GM19351 (cell line): Measurements from ENCODE around the gene CSNK1G1.
"Not testable (repeated sequence)": the region's sequence is repeated elsewhere in the genome, so short reads cannot be mapped to it uniquely, and the experiment has no call there.

Source experiments
- ATAC-seq: cut with Tn5 transposase; IDR thresholded peaks from one replicate; pipeline ENCODE4 v1.9.1; 2021; ENCODE audit warnings: mild to moderate bottlenecking, moderate library complexity; ENCODE audit not compliant: unreplicated experiment

Gene CSNK1G1

DNA sequence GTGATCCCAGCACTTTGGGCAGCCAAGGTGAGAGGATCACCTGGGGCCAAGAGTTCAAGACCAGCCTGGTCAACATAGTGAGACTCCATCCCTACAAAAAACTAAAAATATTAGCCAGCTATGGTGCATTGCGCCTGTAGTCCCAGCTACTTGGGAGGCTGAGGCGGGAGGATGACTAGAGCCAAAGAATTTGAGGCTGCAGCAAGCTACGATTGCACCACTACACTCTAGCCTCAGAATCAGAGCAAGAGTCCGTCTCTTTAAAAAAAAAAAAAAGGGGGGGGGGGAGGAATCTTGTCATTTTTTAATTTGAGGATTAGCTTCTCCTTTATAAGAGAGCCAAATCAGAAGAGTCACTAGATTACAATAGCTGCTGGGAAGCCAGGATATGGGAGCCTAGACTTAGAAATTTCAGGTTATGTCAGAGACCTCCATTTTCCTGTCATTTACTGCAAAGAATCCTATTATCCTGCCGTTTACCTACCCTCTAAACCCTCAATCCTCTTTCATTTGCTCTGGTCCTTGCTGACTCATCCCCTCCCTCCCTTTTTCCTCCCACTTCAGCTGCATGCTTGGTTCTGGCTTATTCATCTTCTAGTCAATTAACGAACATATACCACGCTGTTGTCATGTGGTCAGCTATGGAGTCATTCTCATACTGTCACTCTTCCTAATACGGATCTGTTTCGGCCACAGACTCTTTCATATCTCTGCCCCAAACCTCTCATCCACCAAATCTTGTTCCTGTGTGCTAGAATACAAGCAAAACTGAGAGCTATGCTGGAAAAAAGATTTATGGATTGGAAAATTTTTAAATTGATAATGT is 109.4 kb downstream of the CSNK1G1 start:
- ATAC-seq: peak; percentile 93

DNA sequence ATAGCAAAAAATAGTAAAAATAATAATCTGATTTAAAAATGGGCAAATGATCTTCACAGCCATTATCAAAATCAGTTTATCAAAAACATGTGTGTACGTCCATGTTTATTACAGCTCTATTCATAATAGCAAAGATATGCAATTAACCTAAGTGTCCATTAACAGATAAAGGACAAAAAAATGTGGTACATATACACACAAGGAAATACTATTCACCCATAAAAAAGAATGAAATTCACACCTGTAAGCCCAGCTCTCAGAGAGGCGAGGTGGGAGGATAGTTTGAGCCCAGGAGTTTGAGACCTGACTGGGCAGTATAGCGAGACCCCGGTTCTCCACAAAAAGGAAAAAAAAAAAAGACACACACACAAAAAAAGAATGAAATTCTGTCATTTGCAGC is 110.6 kb downstream of the CSNK1G1 start:
- ATAC-seq: no peak

DNA sequence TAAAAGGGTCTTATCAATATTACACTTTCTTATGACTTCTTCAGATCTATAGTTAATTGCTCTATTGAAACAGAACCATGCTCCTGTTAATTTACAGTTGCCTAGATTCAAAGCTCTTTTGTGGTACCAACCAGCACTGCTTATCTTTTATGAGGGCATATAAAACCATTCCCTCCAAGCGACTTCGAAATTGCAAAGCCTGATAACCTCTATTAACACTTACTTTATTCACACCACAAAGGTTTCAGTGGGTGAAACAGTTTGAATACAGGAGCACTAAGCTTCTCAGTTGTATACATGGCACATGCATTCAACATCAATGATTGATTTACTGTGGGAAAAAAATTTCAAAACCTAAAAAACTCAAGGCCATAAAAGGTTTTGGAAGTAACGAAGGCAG is 118.3 kb downstream of the CSNK1G1 start:
- ATAC-seq: no peak

DNA sequence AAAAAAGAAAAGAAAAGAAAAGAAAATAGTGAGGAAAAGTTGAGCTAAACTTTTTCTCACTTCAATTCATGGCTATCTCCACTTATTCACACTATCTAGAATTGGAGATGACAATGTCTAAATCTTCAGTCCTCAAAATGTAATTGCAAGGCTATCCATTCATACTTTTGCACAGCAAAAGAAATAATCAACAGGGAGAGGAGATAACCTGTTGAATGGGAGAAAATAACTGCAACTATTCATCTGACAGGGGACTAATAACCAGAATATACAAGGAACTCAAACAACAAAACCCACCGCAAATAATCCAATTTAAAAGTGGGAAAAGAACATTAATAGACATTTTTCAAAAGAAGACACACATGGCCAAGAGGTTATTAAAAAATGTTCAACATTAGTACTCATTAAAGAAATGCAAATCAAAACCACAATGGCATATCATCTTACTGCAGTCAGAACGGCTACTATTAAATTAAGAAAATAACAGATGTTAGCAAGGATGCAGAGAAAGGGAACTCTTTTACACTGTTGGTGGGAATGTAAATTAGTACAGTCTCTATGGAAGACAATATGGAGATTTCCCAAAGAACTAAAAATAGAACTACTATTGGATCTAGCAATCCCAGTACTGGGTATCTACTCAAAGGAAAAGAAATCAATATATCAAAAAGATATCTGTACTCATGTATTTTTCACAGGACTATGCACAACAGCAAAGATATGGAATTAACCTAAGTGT is 119.6 kb downstream of the CSNK1G1 start:
- ATAC-seq: no peak

DNA sequence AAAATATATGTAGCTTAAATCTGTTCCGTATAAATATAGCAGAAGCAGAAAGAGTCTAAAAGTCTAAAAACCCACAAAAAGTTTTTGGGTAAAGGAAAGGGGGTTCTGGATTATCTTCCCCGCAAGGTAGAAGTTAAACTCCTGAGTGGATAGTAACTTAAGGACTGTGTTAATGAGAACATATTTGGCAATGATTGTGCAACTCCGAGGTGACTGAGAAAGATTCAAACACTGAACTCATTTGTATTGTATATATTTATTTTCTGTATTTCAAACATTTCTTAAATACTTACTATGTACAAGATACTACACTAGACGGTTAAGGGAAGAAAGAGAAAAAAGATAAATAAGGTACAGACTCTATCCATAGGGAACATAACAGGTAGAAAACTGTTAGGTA is 120.4 kb downstream of the CSNK1G1 start:
- ATAC-seq: no peak

DNA sequence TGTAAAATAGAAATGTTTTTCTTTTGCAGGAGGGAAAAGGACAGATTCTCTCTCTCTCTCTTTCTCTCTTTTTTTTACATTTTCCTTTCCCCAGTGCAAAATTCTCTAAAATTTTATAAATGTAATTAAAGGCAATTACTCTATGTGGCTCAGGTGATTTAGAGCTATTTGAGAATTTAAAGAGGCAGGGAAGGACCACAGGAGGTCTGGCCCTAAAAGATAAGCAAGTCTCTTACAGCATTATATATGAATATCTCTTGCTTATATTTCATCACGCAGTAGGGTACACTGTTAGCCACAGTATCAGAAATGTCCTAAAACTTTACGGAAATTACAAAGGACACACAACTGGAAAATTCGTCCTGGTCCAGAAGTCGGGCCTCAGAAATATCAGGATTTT is 122.7 kb downstream of the CSNK1G1 start:
- no peak for ATAC-seq

DNA sequence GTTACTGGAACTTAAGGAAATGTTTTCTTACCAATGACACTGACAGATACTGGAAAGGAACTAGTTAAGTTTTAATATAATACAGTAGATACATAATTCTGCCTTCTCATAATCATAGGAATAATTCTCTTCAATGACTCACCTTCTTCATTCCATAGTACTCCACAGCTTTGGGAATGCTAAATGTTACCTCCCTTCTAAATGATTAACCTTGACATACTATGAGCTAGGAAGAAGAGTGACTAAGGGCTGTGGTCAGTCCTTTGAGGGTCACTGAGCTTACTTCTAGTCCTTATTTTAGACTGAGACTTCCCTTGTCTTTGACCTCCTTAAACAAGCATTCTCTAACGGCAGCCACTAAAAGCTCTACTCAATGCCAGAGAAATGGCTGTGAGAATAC is 123.6 kb downstream of the CSNK1G1 start:
- ATAC-seq: no peak

DNA sequence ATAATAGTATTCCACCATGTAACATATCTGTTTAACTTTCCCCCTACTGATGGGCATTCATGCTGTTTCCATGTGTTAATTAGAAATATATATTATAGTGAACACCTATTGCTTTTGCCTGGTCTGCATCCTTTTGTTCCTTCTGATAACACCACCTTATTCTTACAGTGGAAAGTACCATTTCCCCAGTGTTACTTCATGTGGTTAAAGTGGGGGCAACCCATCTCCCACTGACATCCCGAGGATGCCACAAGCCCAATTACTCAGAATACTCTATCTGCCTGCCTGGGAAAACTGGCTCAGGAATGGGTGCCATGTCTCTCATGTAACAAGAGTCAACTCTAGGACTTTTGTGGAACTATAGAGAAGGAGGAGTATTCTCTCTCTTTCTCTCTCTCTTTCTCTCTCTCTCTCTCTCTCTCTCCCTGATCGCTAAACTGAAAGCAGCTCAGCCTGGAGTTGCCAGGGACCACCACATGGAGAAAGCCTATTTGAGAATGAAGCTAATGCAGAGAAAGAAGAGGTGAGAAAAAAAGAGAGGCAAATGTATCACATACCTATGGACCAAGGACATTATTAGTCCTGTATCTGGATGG is 126.7 kb downstream of the CSNK1G1 start:
- no peak for ATAC-seq

DNA sequence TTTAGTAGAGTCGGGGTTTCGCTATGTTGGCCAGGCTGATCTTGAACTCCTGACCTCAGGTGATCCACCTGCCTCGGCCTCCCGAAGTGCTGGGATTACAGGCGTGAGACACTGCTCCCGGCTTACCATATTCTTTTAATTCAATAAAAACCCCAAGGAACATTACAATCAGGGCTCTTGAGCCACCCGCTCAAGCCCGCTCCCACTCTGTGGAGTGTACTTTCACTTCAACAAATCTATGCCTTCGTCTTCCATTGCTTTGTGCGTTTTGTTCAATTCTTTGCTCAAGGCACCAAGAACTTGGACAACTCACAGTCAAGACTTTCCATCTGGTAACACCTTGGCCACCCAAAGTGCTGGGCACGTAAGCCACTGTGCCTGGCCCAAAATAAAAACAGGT is 130.2 kb downstream of the CSNK1G1 start:
- no peak for ATAC-seq

DNA sequence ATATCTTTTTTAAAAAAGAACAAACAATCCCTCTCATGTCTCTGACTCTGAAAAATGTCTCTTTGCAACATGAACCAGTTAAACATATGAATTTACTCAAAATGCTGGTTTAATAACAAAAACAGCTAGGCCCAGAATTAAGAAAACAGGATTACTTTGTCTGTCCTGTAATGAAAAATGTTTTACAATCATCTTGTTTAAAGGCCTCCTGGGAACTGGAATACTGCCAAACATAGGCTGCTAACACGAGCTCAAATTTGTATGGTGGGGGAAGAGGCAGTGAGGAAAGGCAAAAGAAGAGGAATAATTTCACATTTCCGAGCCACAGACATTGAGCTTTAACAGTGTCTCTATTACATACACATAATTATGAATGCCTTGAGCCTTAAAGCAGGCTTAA is 131.5 kb downstream of the CSNK1G1 start:
- ATAC-seq: no peak

DNA sequence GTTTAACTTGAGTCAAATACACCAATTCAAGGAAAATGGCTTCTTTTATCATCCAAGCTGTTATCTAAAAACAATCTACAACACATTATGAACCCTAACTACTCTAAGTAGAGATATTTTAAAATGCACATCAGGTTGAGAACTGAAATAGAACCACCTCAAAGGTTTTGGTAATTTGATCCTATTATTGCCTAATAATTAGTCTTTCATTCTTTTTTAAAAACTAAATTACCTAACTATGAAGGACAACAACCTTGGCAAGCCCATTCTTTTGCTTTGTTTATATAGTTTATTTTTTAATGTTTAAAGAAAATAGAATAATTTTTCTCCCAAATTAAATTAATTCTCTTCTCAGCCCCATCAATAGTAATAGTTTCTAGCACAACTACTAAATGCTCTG is 132.1 kb downstream of the CSNK1G1 start:
- no peak for ATAC-seq

DNA sequence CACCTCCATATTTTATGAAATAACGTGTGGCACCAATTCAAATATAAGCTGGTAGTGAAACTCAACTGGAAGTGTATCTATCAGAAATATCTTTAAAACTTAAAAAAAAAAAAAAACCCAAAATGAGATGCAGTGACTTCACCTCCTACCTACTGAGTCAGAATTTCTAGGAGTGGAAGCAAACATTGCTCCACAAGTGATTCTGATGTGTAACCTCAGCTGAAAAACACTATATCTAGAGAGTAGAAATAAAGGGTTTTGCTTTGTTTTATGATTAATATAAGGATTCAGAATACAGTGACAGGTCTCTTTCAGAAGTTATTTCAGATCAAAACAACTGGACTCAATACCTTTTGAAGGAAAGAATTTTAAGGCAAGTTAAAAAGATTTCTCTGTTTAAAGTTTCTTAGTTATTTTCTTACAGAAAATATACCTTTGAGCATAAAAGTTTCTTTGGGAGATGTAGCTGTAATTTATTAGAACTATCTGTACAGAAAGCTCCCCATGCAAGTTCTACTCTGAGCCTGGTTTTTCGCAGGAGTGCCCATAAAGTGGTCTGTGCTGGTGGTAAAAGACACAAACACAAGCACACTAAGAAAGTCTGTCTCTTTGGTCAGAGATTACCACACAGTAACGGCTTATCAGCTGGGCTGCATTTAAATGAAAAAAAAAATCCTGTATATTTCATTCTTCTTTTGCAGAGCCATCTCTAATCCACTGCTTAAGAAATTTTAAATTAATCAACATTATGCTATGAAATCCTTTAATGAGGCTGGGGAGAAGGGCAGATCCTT is 133.2 kb downstream of the CSNK1G1 start:
- no peak for ATAC-seq

DNA sequence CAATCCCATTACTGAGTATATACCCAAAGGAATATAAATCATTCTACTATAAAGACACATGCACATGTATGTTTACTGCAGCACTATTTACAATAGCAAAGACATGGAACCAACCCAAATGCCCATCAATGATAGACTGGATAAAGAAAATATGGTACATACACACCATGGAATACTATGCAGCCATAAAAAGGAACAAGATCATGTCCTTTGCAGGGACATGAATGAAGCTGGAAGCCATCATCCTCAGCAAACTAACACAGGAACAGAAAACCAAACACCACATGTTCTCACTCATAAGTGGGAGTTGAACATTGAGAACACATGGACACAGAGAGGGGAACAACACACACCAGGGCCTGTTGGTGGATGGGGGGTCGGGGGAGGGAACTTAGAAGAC is 134.1 kb downstream of the CSNK1G1 start:
- not testable (repeated sequence) for ATAC-seq

DNA sequence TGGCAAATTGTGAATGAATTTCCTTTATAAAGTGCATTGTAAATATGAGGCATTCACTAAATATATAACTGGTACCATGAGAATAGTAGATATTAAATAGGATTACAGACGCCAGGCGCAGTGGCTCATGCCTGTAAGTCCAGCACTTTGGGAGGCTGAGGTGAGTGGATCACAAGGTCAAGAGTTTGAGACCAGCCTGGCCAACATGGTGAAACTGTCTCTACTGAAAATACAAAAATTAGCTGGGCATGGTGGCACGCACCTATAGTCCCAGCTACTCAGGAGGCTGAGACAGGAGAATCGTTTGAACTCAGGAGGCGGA is 138.6 kb downstream of the CSNK1G1 start:
- not testable (repeated sequence) for ATAC-seq

DNA sequence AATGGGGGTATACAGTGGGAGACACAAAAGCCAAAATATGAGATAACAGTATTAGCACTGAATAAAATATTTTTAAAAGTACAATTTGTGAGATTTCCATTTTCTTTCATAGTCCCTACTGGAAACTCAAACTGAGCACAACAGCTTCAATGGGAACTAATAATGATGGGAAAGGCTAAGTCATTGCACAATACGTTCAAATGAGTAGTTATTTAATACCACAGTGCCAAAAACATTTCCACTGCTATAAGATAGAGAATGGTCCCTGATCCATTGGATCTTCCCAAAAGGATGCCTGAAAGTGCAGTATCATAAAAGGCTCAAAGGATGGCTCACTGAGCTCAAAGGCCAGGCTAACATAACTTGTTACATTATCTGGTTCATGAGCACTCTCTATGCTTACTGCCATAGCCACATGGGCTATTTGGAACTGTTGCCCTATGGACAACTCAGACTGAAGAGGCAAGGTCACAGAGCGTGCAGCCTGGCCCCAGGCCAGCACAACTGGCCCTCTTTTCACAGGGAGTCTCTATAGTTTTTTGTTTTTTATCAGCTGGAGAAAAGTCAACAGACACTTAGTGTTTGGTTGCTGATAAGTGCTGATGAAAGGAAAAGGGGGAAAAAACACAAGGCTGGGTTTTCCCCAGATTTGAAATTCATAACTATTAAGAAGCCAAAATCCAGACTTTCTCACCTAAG is 139.1 kb downstream of the CSNK1G1 start:
- ATAC-seq: no peak

DNA sequence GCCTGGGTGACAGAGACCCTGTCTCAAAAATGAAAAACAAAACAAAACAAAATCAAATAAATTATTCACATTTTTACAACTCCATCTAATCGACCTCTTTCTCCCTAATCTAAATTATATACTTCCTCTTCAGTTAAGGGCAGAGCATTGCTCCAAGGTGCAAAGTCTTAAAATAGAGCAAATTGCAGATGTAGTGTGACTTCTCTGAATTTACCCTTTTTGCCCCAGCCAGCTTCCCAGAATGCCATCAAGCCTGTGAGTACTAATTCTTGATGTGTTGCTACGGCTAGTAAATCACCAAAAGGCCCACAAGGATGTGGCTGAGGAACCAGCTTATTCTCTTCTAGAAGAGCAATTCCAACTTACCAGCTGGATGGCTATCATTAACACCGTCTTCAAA is 139.8 kb downstream of the CSNK1G1 start:
- no peak for ATAC-seq

DNA sequence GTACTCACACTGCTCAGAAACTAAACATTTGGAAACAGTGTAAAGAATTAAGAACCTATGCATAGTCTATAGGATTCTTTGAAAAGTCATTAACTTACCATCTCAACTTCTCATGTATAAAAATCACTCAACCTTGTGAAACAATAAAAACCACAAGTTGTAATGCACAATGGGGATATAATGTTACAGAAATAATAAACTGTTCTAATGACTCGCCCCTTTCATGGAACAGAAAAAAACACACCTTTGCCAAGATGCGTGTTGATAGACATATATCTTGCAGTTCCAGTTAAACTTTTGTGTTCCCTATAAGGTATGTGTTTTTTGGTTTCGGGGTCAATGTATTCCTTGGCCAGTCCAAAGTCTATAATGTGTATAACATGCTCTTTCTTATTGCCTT is 142.3 kb downstream of the CSNK1G1 start:
- ATAC-seq: no peak

DNA sequence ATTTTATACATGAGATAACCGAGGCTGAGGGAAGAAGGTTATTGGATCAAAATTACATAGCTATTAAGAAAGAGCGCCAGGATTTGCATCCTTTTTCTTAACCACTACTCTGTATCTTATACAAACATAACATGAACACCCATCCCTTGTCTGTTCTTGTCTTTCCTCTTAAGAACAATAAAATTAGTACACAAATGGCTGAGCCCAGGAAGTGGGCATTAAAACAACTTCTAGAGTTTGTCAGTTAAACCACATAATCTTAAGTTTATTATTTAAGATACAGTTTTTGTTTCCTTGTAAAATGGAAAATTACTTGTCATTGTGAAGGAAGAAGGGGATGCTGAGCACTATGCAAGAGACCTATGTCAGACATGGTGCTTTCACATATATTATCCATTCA is 144.3 kb downstream of the CSNK1G1 start:
- ATAC-seq: no peak

DNA sequence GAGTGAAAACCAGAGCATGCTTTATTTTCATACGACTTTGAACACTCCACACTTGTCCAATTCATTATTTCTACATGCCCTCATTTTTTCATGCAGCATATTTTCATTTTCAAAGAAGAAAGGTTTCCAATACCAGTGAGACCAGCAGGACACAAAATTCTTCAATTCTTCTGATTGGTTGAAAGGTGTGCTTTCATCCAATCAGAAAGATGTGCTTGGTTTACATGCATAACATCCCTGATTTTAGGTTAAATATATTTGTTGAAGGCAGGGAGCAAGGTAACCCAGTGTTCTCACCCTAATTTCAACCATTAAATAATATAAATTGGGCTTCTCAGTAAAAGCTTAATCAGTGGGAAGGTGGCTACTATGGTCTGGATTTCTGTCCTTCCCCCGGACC is 145.6 kb downstream of the CSNK1G1 start:
- no peak for ATAC-seq

DNA sequence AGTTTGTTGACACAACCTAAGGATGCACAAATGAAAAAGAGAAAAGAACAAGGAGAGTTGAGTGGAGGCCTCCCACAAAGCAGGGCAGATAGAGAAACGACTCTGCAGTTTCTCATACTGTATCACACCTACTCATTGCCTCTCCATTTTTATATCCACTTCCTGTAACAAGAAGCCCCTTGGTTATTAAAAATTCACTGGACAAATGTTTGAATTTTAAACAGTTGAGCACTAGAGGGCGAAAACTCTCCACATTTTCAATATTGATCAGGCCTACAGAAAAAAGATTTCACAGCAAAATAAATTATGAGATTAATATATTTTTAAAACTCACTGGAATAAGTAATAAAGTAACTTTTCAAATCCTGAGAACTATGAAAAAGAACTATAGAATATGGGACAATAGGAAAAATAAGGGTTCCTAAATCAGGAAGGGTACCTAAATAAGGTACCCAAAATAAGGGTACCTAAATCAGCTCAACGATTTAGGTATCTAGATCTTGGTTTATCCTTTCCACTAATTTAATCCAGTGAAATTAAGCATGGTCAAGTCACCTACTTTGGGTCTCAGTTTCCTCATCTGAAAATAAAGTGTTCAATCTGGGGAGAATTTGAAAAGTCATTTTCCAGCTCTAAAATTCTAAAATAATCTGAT is 146.2 kb downstream of the CSNK1G1 start:
- no peak for ATAC-seq
